Measurements from ENCODE around the gene PSORS1C2.

GRCh38 chr6:31122791-31123706 lies 15.8 kb downstream of the PSORS1C2 start:
- TF ChIP-seq YY1 (IDR thresholded peaks at IDR 0.05; ENCODE audit: insufficient read depth, insufficient read length) = no peak
- TF ChIP-seq ZNF274 (IDR thresholded peaks at IDR 0.05; ENCODE audit: low read depth, low read length) = no peak
- no peak for TF ChIP-seq SUZ12 (IDR thresholded peaks at IDR 0.05; ENCODE audit: extremely low read depth, insufficient read depth, insufficient read length)
